Measurements from ENCODE around the gene RPSA.
A peak's percentile ranks its signal among the peaks of the same experiment; 100 is the strongest.

The RPSA gene

DNA sequence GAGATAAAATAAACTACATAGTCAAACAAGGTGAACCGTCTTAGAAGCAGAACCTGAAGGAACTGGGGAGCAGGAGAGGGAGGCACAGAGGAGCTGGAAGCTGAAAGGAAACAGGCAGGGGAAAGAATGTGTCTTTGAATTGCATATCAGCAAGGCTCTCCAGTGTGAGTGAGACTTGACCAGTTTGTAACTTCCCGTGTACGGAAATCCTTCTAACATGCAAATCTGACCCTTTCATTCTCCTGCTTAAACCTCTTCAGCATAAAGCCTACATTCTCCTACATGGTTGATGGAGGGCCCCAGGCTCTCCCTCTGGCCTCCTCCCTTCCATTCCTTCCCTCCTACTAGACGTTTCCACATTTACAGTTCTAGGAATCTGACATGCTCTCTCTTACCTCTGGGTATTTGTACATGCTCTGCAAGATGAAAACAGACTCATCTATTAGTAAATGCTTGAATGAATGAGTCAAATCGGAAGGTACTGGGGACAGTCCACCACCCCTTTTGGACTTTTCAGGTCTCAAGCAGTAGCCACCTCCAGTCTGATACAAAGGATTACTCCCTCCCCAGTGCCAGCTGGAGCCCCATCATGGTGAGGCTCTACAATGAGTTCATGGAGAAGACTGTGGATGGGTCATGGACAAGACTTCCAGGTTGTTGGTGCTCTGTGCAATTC, 29.4 kb upstream of the RPSA start:
- TF ChIP-seq, protein P1, sequence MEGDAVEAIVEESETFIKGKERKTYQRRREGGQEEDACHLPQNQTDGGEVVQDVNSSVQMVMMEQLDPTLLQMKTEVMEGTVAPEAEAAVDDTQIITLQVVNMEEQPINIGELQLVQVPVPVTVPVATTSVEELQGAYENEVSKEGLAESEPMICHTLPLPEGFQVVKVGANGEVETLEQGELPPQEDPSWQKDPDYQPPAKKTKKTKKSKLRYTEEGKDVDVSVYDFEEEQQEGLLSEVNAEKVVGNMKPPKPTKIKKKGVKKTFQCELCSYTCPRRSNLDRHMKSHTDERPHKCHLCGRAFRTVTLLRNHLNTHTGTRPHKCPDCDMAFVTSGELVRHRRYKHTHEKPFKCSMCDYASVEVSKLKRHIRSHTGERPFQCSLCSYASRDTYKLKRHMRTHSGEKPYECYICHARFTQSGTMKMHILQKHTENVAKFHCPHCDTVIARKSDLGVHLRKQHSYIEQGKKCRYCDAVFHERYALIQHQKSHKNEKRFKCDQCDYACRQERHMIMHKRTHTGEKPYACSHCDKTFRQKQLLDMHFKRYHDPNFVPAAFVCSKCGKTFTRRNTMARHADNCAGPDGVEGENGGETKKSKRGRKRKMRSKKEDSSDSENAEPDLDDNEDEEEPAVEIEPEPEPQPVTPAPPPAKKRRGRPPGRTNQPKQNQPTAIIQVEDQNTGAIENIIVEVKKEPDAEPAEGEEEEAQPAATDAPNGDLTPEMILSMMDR (IDR thresholded peaks at IDR 0.05; ENCODE audit: low read depth, low read length, missing control alignments) = no peak
- no peak overlapping the region for H3K4me3 ChIP-seq (replicated peaks; ENCODE audit: low read depth, low read length)
- DNase-seq (ENCODE audit: extremely low read depth, low read depth) = no peak

DNA sequence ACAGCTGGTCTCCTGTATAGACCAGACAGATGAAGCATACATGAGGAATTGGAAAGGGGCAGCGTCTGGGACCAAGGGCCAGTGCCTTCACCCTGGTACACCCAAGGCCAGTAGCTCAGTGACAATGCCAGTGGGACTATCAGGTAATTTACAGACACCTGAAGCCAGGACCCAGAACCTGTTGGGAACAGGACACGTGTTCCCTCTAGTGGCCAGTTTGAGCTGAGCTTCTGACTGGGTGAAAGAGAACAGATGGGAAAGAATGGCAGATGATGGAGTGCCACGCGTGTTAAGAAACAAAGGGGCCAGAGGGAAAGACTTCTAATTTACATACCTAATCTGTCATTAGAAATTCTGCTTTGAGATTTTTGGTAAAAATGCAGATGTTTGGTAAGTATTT, 28.4 kb upstream of the RPSA start:
- DNase-seq (ENCODE audit: extremely low read depth, low read depth) = no peak
- H3K4me3 ChIP-seq (replicated peaks; ENCODE audit: low read depth, low read length) = no peak overlapping the region
- TF ChIP-seq, protein P1 (IDR thresholded peaks at IDR 0.05; ENCODE audit: low read depth, low read length, missing control alignments) = peak; percentile 82

DNA sequence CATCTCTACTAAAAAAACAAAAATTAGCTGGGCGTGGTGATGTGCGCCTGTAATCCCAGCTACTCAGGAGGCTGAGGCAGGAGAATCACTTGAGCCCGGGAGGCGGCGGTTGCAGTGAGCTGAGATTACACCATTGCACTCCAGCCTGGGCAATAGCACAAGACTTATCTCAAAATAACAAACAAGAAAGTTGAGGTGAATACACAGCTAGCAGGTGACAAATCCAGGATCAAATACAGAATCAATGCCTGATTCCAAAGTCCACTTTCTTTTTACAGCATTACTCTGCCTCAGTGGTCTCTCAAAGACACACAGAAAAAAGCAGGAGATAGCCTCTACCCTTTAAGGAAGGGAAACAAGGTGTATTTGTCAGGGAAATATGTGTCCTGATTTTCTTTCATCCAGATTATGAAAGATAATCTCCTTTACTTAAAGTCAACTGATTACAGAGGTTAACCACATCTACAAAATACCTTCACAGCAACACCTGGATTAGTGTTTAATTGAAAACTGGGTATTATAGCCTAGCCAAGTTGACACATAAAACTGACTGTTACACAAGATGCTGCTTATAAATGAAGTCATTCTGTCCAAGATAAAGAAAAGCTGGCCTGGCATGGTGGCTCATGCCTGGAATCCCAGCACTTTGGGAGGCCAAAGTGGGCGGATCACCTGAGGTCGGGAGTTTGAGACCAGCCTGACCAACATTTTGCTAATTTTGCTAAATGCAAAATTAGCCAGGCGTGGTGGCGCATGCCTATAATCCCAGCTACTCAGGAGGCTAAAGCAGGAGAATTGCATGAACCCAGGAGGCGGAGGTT, 27.4 kb upstream of the RPSA start:
- DNase-seq (ENCODE audit: extremely low read depth, low read depth) = no peak
- H3K4me3 ChIP-seq (replicated peaks; ENCODE audit: low read depth, low read length) = no peak overlapping the region
- TF ChIP-seq, protein P1 (IDR thresholded peaks at IDR 0.05; ENCODE audit: low read depth, low read length, missing control alignments) = no peak

DNA sequence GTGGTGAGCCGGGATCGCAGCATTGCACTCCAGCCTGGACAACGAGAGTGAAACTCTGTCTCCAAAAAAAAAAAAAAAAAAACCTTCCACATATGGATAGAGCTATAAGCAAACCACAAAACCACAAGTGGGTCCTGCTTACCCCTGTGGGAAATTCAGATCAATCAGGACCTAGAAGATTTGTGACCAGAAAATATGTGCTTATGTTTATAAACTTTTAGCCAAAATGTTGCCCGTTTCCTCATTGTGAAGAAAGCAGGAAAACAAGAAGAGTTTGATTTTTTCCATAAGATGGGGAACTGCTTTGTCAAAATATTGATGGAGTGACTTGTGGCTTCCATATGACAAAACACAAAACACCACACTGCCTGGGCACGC, 26.8 kb upstream of the RPSA start:
- DNase-seq (ENCODE audit: extremely low read depth, low read depth) = no peak
- TF ChIP-seq, protein P1 (IDR thresholded peaks at IDR 0.05; ENCODE audit: low read depth, low read length, missing control alignments) = no peak
- H3K4me3 ChIP-seq (replicated peaks; ENCODE audit: low read depth, low read length) = no peak overlapping the region

DNA sequence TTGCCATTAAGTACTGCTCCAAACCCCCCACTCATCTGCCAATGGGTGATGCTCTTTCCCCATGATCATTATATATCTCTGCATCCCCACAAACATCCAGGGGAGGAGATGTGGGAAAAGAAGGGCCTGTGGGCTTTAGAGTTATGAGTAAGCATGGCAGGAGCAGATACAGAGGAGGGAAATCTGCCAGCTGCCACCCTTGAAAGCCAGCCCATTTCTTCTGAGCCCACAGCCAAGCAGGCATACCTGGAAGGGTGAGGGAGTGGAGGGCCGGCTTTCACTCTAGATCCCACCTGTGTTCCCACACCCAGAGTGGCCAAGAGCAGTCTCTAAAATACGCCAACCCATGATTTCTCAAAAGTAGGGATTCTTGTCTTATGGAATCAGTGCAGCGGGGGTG, 25.1 kb upstream of the RPSA start:
- DNase-seq (ENCODE audit: extremely low read depth, low read depth) = no peak
- H3K4me3 ChIP-seq (replicated peaks; ENCODE audit: low read depth, low read length) = no peak overlapping the region
- TF ChIP-seq, protein P1 (IDR thresholded peaks at IDR 0.05; ENCODE audit: low read depth, low read length, missing control alignments) = no peak

DNA sequence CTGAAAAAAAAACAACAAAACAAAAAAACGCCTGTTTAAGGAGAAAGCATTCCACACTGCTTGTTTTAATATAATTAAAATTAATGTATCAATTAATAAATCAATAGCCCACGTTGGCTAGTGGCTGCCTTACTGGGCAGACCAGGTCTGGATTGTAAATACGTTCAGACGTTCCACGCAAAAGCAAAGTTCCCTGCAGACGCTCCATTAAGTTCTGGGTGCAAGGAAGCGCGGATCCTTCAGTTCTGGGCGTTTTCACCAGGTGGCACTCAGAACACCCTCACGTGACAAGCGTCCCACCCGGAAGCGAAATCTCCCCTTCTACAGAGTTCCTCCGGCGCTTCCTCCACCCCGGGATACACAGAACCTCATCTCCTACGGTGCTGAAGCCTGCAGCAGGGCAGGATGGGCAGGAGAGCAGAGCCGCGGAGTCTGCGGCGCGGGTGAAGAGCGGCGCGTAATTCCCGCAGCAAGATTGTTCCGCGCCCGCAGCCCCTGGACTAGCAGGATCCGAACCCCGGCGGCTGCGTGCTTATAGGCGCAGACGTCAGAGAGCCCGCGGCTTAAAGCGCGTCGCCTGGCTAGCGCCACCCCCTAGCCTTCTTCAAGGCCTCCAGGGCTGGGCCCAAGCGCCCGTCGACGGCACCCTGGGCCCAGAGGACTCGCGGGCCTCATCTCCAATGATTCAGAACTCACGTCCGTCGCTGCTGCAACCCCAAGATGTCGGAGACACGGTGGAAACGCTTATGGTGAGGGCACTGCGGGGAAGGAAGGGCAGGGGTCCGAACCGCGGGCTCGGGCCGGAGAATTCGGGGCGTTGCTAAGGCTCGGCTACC, 23.3 kb upstream of the RPSA start, which contains the start of gene SLC25A38:
TSS of gene SLC25A38 (plus strand) at position 326 of the 836 bp plus-strand sequence. CDS start at position 681, 355 bp downstream.
- peak within 1 kb of the TSS; percentile 90 for H3K4me3 ChIP-seq (replicated peaks; ENCODE audit: low read depth, low read length)
- TF ChIP-seq, protein P1 (IDR thresholded peaks at IDR 0.05; ENCODE audit: low read depth, low read length, missing control alignments) = no peak
- DNase-seq (ENCODE audit: extremely low read depth, low read depth) = peak; percentile 69

Data from HFF-Myc (cell line).